Measurements from ENCODE around the gene C2orf68.

C2orf68 gene

DNA sequence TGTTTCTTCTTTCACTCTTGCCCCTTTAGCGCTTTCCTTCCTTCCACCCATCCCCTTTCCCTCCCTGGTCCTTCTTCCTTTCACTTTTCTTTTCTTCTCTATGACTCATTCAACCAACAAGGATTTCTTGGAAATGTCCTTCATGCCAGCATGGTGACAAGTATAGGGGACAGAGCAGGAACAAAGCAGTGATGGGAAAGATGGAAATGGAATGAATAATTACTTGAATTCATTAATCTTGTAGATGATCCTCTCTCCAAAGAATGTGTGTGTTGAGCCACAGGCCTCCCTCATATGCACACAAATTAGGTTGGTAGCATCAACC is 26.1 kb downstream of the C2orf68 start:
- no peak overlapping the region for H3K27ac ChIP-seq (ENCODE audit: extremely low read depth, low read depth, low read length)
- CTCF ChIA-PET: no interaction called here
- no peaks in the 10 kb centered on the region for H3K4me1 ChIP-seq (ENCODE audit: control insufficient read depth, insufficient read depth, low read length)
- TF ChIP-seq PRDM1 (tag by site-specific recombination; IDR thresholded peaks at IDR 0.05) (peak; percentile 95), ZNF48 (tag by site-specific recombination; IDR thresholded peaks at IDR 0.05) (no peak)
- H3K9me3 ChIP-seq (ENCODE audit: control insufficient read depth, insufficient read depth, low read depth, low read length): no peaks in the 10 kb centered on the region
- H3K36me3 ChIP-seq (ENCODE audit: control insufficient read depth in 2 of 2, insufficient read depth in 1 of 2, low read length in 2 of 2): peaks cover 0 to 20% of the 10 kb centered on the region in 2 experiments; a peak in 2 of 3 replicates
- POLR2A ChIA-PET: interaction anchor here (1.0 to 1.8 kb wide), 3 partner anchors 9 to 17 kb away, joined by 3 to 11 read pairs (median 3); partner anchors contain the start of genes RNF181 and TMEM150A
- no peak overlapping the region for H3K4me3 ChIP-seq (ENCODE audit: low read depth, low read length)

DNA sequence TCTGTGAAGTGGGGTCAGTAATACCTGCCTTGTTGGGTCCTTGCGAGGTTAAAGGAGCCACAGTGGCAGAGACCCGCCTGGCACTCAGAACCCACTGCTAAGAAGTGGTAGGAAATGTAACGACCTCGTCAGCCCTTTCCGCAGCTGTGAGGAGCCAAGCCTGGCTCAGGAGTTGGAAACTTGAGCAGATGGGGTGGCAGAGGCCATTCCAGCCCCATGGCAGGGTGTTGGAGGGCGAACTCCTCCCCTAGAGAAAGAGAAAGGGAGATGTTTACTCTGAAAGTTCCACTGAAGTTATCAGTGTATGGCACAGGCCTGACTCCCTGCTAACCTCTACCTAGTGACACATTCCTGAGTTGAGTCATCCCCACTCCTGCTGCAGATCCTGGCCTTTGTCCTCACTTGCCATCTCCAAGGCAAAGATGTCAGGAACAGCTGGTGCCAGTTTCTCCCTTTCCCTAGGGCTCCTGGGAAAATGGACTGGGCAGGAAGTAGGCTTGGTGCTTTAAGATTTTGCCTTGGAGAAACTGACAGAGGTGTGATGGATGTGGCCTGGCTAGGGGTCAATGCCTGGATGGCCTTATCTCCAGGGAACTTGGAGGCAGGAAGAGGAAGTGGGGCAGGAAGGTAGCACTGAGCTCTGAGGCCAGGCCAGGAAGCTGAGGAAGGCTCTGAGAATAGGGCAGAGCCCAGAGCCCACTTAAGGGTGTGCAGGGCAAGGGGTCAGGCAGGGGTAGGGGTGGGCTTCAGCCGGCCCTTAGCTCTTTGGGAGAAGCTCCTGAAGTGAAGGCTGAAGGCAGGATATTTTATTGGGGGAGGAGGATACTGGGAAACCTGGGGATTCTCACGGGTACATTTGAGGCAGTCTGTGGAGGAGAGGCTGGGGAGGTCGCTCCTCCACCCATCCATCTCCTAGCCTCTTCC is 26.7 kb downstream of the C2orf68 start:
- no peak overlapping the region for H3K27ac ChIP-seq (ENCODE audit: extremely low read depth, low read depth, low read length)
- TF ChIP-seq ZNF600 (tag by site-specific recombination; IDR thresholded peaks at IDR 0.05): peak; percentile 58; the same call in 1 of the 2 replicates
- TF ChIP-seq PRDM10 (tag by site-specific recombination; IDR thresholded peaks at IDR 0.05): peak; percentile 98
- TF ChIP-seq, protein P1, sequence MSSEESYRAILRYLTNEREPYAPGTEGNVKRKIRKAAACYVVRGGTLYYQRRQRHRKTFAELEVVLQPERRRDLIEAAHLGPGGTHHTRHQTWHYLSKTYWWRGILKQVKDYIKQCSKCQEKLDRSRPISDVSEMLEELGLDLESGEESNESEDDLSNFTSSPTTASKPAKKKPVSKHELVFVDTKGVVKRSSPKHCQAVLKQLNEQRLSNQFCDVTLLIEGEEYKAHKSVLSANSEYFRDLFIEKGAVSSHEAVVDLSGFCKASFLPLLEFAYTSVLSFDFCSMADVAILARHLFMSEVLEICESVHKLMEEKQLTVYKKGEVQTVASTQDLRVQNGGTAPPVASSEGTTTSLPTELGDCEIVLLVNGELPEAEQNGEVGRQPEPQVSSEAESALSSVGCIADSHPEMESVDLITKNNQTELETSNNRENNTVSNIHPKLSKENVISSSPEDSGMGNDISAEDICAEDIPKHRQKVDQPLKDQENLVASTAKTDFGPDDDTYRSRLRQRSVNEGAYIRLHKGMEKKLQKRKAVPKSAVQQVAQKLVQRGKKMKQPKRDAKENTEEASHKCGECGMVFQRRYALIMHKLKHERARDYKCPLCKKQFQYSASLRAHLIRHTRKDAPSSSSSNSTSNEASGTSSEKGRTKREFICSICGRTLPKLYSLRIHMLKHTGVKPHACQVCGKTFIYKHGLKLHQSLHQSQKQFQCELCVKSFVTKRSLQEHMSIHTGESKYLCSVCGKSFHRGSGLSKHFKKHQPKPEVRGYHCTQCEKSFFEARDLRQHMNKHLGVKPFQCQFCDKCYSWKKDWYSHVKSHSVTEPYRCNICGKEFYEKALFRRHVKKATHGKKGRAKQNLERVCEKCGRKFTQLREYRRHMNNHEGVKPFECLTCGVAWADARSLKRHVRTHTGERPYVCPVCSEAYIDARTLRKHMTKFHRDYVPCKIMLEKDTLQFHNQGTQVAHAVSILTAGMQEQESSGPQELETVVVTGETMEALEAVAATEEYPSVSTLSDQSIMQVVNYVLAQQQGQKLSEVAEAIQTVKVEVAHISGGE (tag by site-specific recombination; conservative IDR thresholded peaks at IDR 0.05; ENCODE audit: low read depth): no peak
- TF ChIP-seq PRDM1 (tag by site-specific recombination; IDR thresholded peaks at IDR 0.05): peak; percentile 91
- TF ChIP-seq SP7 (tag by site-specific recombination; IDR thresholded peaks at IDR 0.05): peak; percentile 23; the same call in 1 of the 2 replicates
- no peak for TF ChIP-seq ZBTB1 (tag by site-specific recombination; IDR thresholded peaks at IDR 0.05)
- TF ChIP-seq ZNF10 (tag by site-specific recombination; IDR thresholded peaks at IDR 0.05): peak; percentile 72
- TF ChIP-seq ZNF626 (tag by site-specific recombination; IDR thresholded peaks at IDR 0.05): no peak
- no peak overlapping the region for H3K4me3 ChIP-seq (ENCODE audit: low read depth, low read length)
- POLR2A ChIA-PET: interaction anchor here (0.6 to 1.8 kb wide), 3 partner anchors 8 to 177 kb away, joined by 3 to 11 read pairs (median 3); partner anchors contain the start of gene RNF181
- CTCF ChIA-PET: interaction anchor here (0.5 kb wide), 1 partner anchor 166 kb away, joined by 3 read pairs; the partner anchor contains the start of gene SH2D6
- H3K9me3 ChIP-seq (ENCODE audit: control insufficient read depth, insufficient read depth, low read depth, low read length): no peaks in the 10 kb centered on the region
- H3K36me3 ChIP-seq (ENCODE audit: control insufficient read depth in 2 of 2, insufficient read depth in 1 of 2, low read length in 2 of 2): peaks cover 0 to 20% of the 10 kb centered on the region in 2 experiments; a peak in 2 of 3 replicates
- H3K4me1 ChIP-seq (ENCODE audit: control insufficient read depth, insufficient read depth, low read length): no peaks in the 10 kb centered on the region

DNA sequence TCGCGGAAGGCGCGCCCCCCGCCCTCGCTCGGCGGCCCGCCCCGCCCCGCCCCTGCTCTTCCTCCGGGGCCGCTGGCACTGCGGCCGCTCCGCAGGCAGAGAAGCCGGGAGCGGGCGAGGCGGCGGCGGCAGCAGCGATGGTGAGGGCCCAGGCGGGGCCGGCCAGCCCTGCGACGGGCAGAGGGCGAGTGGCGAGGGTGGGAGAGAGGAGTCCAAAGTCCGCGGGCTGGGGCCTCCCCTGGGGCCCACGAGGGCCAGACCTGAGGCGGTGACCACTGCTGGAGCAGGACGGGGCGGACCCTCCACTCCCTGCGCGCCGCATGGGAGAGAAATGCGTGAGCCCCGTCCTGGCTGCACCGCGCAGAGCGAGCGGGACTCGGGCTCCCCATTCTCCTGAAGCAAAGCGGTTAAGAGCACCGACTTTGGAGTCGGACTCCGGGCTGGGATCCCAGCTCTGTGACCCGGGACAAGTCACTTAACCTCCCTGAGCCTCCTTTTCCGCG is 27.5 kb downstream of the C2orf68 start, which contains the start of gene VAMP5:
Gene VAMP5 (plus strand): TSS at position 78 of the 503 bp plus-strand sequence. CDS start 60 bp downstream, at position 138.
- no peak within 1 kb of the TSS for H3K4me3 ChIP-seq (ENCODE audit: low read depth, low read length)
- POLR2A ChIA-PET: interaction anchor here (0.5 to 1.8 kb wide), 4 partner anchors 10 to 177 kb away, joined by 3 to 11 read pairs (median 4); partner anchors contain the start of gene RNF181
- CTCF ChIA-PET: interaction anchor here (0.5 kb wide), 1 partner anchor 166 kb away, joined by 3 read pairs; the partner anchor contains the start of gene SH2D6
- TF ChIP-seq ZNF776 (tag by site-specific recombination; IDR thresholded peaks at IDR 0.05; ENCODE audit: borderline replicate concordance) (no peak), ZNF621 (tag by site-specific recombination; IDR thresholded peaks at IDR 0.05) (no peak), ZBTB10 (tag by site-specific recombination; IDR thresholded peaks at IDR 0.05) (no peak), ZNF23 (tag by site-specific recombination; IDR thresholded peaks at IDR 0.05; ENCODE audit: borderline replicate concordance) (no peak), ZBTB49 (tag by site-specific recombination; IDR thresholded peaks at IDR 0.05; ENCODE audit: low read depth) (no peak)

More for the DNA sequence above, 27.5 kb downstream of the C2orf68 start, which contains the start of gene VAMP5:
- H3K4me1 ChIP-seq (ENCODE audit: control insufficient read depth, insufficient read depth, low read length): no peaks in the 10 kb centered on the region
- peaks cover 0 to 20% of the 10 kb centered on the region in 2 experiments; a peak in 2 of 3 replicates for H3K36me3 ChIP-seq (ENCODE audit: control insufficient read depth in 2 of 2, insufficient read depth in 1 of 2, low read length in 2 of 2)
- no peak within 1 kb of the TSS for H3K27ac ChIP-seq (ENCODE audit: extremely low read depth, low read depth, low read length)
- no peaks in the 10 kb centered on the region for H3K9me3 ChIP-seq (ENCODE audit: control insufficient read depth, insufficient read depth, low read depth, low read length)

All from HEK293 (cell line).